Measurements from ENCODE around the gene PLP1. TPM values are rescaled to one million over a fixed set of nuclear protein-coding genes. Genes with fewer than 3 reads are reported as not detected.
"Not testable (repeated sequence)": the region's sequence is repeated elsewhere in the genome, so short reads cannot be mapped to it uniquely, and the experiment has no call there.

The PLP1 gene
- total RNA-seq, 2 donors from 2014 or later: not detected

- Mint-ChIP-seq H3K36me3 (no peaks in the 10 kb centered on the region), H3K27me3 (peaks cover 0 to 17% of the 10 kb centered on the region in 2 donors), H3K4me1 (ENCODE audit: low read depth in 2 of 2) (no peaks in the 10 kb centered on the region), H3K9me3 (no peaks in the 10 kb centered on the region), H3K4me3 (no peak overlapping the region), H3K27ac (no peak overlapping the region)
- DNase-seq (ENCODE audit: low spot score) (no peak), ATAC-seq (no peak)
These were observed 15.3 kb downstream of the PLP1 start for GRCh38 chrX:103791826-103792485.

- no peak for DNase-seq (ENCODE audit: low spot score)
- Mint-ChIP-seq H3K9me3 (no peaks in the 10 kb centered on the region), H3K4me1 (ENCODE audit: low read depth in 2 of 2) (no peaks in the 10 kb centered on the region), H3K27me3 (peaks cover 0 to 13% of the 10 kb centered on the region in 2 donors), H3K4me3 (no peak overlapping the region), H3K36me3 (no peaks in the 10 kb centered on the region), H3K27ac (no peak overlapping the region)
- ATAC-seq: no peak
These were observed 16.4 kb downstream of the PLP1 start for GRCh38 chrX:103792916-103793544.

DNA sequence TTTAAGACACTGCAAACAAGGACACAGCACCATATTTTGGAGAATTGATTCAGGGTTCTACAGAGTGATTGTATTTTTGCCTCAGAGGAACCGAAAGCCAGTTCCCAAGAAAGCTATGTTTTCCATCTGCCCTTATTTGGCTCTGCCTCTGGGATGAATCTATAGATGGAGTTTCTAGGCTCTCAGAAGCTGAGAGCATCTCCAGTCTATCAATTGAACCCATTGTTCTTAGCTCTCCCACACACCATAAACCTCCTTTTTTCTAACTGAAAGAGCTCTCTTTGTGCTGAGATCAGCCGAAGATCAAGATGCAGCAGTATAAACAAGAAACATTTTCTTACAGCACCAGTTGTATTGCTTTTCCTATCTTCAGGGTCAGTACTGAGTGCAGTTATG, 16.9 kb downstream of the PLP1 start:
- H3K36me3 Mint-ChIP-seq: no peaks in the 10 kb centered on the region
- H3K9me3 Mint-ChIP-seq: no peaks in the 10 kb centered on the region
- no peak overlapping the region for H3K27ac Mint-ChIP-seq
- H3K4me1 Mint-ChIP-seq (ENCODE audit: low read depth in 2 of 2): no peaks in the 10 kb centered on the region
- H3K27me3 Mint-ChIP-seq: peaks cover 0 to 13% of the 10 kb centered on the region in 2 donors
- DNase-seq (ENCODE audit: low spot score) (no peak), ATAC-seq (no peak)
- H3K4me3 Mint-ChIP-seq: no peak overlapping the region

- DNase-seq (ENCODE audit: low spot score): no peak
- Mint-ChIP-seq H3K27me3 (peaks cover 0 to 13% of the 10 kb centered on the region in 2 donors), H3K9me3 (no peaks in the 10 kb centered on the region), H3K36me3 (no peaks in the 10 kb centered on the region), H3K4me1 (ENCODE audit: low read depth in 2 of 2) (no peaks in the 10 kb centered on the region), H3K27ac (no peak overlapping the region), H3K4me3 (no peak overlapping the region)
- no peak for ATAC-seq
These were observed 17.5 kb downstream of the PLP1 start for GRCh38 chrX:103794119-103794518.

DNA sequence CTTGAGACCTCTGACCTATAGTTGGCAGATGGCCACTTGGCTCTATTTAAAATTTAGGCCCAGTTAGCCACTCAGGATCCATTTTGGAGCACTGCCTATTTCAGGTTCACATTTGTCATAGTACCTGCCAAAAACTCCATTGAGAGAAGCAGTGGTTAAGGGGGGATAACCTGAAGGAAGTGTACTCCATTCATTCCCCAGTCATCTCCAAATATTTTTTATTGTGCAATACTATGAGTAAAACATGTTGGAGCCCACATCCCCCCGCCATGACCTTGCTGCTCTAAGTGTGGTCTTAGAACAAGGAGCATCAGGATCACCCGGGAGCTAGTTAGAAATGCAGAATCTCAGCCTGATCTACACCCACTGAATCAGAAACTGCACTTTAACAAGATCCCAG, 21.1 kb downstream of the PLP1 start:
- H3K27ac Mint-ChIP-seq: no peak overlapping the region
- H3K9me3 Mint-ChIP-seq: no peaks in the 10 kb centered on the region
- H3K4me1 Mint-ChIP-seq (ENCODE audit: low read depth in 2 of 2): no peaks in the 10 kb centered on the region
- H3K4me3 Mint-ChIP-seq: no peak overlapping the region
- H3K27me3 Mint-ChIP-seq: peaks cover 0 to 12% of the 10 kb centered on the region in 2 donors
- no peaks in the 10 kb centered on the region for H3K36me3 Mint-ChIP-seq
- no peak for ATAC-seq
- DNase-seq (ENCODE audit: low spot score): no peak

DNA sequence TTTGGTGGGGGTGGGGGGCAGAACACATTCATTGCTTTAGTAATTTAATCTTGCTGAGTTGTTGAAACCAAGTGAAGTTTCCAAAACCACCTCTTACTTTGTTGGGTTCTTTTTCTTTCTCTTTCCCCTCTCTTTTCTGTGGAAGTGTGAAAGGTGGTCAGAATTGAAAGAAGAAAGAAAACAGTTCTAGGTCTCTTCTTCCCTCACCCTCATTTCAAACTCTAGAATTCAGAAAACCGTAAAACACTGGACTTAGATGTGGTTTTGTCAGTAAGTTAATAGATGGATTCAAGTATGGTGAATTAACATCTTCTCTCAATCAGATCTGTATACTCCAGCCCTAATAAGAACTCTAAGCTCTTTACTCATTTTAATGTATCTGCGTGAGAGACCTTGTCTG, 23.7 kb downstream of the PLP1 start:
- Mint-ChIP-seq H3K4me1 (ENCODE audit: low read depth in 2 of 2) (no peaks in the 10 kb centered on the region), H3K4me3 (no peak overlapping the region), H3K27ac (no peak overlapping the region), H3K27me3 (peaks cover 0 to 9% of the 10 kb centered on the region in 2 donors), H3K36me3 (no peaks in the 10 kb centered on the region), H3K9me3 (no peaks in the 10 kb centered on the region)
- no peak for ATAC-seq
- no peak for DNase-seq (ENCODE audit: low spot score)

DNA sequence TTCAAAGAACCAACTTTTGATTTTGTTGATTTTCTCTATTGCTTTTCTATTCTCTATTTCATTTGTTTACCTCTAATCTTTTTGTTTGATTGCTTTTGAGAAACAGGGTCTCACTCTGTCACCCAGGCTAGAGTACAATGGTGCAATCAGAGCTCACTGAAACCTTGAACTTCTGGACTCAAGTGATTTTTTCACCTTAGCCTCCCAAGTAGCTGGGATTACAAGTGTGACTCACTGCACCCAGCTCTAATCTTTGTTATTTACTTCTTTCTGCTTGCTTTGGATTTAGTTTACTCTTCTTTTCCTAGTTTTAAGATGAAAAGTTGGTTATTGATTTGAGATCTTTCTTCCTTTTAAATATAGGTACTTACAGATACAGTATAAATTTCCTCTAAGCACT, 29.2 kb downstream of the PLP1 start:
- no peaks in the 10 kb centered on the region for H3K9me3 Mint-ChIP-seq
- H3K27ac Mint-ChIP-seq: no peak overlapping the region
- H3K27me3 Mint-ChIP-seq: peaks cover 0 to 16% of the 10 kb centered on the region in 2 donors
- DNase-seq (ENCODE audit: low spot score) (no peak), ATAC-seq (no peak)
- no peaks in the 10 kb centered on the region for H3K36me3 Mint-ChIP-seq
- H3K4me1 Mint-ChIP-seq (ENCODE audit: low read depth in 2 of 2): no peaks in the 10 kb centered on the region
- H3K4me3 Mint-ChIP-seq: no peak overlapping the region

DNA sequence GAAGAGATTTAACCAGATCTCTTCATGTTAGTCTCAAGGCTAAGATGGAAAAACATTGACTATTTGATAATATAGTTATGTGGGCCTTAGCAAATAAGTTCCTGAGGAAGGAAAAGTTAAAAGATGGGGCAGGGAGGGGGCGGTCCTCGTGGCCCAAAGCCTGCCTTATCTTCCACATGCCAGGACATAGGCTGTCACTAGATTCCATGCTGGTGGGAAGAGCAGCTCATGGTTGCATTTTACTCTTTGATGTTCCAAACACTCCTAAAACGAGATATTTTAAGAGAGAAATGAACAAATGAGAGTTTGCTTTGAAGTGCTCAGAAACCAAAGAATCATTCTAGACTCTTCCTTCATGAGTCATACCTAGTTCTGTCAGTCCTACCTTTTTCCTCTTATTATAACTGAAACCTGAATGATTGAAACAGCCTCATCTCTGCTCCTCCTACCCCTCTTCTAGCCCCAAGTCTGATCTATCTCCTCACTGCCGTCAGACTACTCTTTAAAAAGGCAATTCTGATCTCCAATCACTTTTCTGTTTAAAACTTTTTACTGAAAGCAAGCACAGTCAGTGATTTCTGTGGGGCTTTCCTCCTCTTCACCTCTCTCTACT, 30.3 kb downstream of the PLP1 start:
- no peaks in the 10 kb centered on the region for H3K4me1 Mint-ChIP-seq (ENCODE audit: low read depth in 2 of 2)
- H3K9me3 Mint-ChIP-seq: no peaks in the 10 kb centered on the region
- H3K27me3 Mint-ChIP-seq: peaks cover 0 to 12% of the 10 kb centered on the region in 2 donors
- ATAC-seq (no peak), DNase-seq (ENCODE audit: low spot score) (no peak)
- no peak overlapping the region for H3K27ac Mint-ChIP-seq
- no peak overlapping the region for H3K4me3 Mint-ChIP-seq
- H3K36me3 Mint-ChIP-seq: no peaks in the 10 kb centered on the region

DNA sequence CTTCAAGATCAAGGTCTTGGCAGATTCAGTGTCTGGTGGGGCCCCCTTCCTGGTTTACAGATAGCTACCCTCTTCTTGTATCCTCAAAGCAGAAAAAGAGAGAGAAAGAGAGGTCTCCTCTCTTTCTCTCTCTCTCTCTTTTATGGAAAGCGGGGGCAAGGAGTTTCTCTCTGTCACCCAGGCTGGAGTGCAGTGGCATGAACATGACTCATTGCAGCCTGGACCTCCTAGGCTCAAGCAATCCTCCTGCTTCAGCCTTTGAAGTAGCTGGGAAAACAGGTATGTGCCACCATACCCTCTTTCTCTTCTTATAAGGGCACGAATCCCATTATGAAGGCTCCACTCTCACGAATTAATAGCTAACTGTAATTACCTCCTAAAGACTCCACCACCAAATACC, 35.2 kb downstream of the PLP1 start:
- no peaks in the 10 kb centered on the region for H3K9me3 Mint-ChIP-seq
- H3K27me3 Mint-ChIP-seq: peaks cover 18 to 34% of the 10 kb centered on the region in 2 donors
- H3K36me3 Mint-ChIP-seq: no peaks in the 10 kb centered on the region
- no peak overlapping the region for H3K4me3 Mint-ChIP-seq
- H3K4me1 Mint-ChIP-seq (ENCODE audit: low read depth in 2 of 2): no peaks in the 10 kb centered on the region
- DNase-seq (ENCODE audit: low spot score) (no peak), ATAC-seq (no peak)
- no peak overlapping the region for H3K27ac Mint-ChIP-seq

DNA sequence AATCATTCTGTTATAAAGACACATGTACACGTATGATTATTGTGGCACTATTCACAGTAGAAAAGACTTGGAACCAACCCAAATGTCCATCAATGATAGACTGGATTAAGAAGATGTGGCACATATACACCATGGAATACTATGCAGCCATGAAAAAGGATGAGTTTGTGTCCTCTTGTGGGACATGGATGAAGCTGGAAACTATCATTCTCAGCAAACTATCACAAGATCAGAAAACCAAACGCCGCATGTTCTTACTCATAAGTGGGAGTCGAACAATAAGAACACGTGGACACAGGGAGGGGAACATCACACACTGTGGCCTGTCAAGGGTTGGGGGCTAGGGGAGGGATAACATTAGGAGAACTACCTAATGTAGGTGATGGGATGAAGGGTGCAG, 40.5 kb downstream of the PLP1 start:
- H3K27me3 Mint-ChIP-seq: peaks cover 18 to 25% of the 10 kb centered on the region in 2 donors
- H3K4me3 Mint-ChIP-seq; DNase-seq (ENCODE audit: low spot score); H3K36me3 Mint-ChIP-seq; H3K9me3 Mint-ChIP-seq; H3K4me1 Mint-ChIP-seq (ENCODE audit: low read depth in 2 of 2); ATAC-seq; H3K27ac Mint-ChIP-seq: not testable (repeated sequence)

DNA sequence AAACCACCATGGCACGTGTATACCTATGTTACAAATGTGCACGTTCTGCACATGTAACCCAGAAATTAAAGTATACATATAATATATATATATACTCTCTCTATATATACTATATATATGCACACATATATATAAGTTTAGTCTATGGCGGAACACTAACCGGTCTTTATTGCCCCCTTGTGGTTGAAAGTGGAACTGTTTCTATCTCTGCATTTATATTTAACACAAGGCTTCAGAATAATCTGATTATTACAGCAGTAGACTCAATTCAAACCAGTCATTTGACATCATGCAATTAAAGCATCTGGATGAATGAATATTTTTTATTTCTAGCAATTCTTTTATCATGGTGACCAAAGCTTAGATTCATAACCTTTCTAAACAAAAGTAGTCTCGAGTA, 40.9 kb downstream of the PLP1 start:
- DNase-seq (ENCODE audit: low spot score) (no peak), ATAC-seq (no peak)
- Mint-ChIP-seq H3K36me3 (no peaks in the 10 kb centered on the region), H3K4me3 (no peak overlapping the region), H3K27ac (no peak overlapping the region), H3K27me3 (peaks cover 18 to 25% of the 10 kb centered on the region in 2 donors), H3K4me1 (ENCODE audit: low read depth in 2 of 2) (peaks cover 0 to 8% of the 10 kb centered on the region in 2 donors), H3K9me3 (no peaks in the 10 kb centered on the region)

DNA sequence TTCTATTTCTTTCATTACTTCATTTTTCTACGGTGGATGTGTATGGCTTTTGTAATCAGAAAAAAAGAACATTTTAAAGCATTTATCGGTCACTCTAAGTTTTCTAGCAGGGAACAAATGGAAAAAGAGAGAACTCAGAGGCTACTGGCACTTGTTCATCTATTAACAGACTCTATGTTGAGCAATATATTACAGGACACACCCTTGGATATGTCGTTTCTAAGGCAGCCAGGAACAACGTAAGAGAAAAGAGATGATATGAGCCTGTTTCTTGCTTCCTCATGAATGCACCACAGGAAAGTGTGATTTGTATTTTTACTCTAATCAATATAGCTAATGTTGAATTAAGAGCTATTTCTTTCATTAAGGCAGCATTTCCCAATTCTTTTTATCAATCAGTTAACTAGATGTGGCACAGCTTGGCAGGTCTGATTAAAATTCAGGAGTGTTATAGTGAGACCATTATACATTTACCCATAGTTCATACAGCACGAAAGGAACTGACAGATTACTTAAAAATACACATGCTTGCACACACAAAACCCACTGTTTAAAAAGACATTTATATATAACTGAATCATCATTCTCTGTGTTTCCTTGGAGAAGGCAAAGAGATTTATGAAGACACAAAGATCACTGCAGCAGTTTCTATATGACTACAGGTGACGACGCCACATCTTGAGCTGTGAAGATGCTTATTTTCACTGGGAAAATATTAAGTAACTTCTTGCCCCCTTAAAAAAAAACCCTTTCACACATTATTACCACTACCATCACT, 42.4 kb downstream of the PLP1 start:
- ATAC-seq: peak in 1 of 2 donors; percentile 36
- Mint-ChIP-seq H3K4me1 (ENCODE audit: low read depth in 2 of 2) (peaks cover 0 to 8% of the 10 kb centered on the region in 2 donors), H3K27ac (no peak overlapping the region), H3K36me3 (no peaks in the 10 kb centered on the region), H3K27me3 (peaks cover 17 to 19% of the 10 kb centered on the region in 2 donors), H3K4me3 (no peak overlapping the region), H3K9me3 (no peaks in the 10 kb centered on the region)
- DNase-seq (ENCODE audit: low spot score): no peak

DNA sequence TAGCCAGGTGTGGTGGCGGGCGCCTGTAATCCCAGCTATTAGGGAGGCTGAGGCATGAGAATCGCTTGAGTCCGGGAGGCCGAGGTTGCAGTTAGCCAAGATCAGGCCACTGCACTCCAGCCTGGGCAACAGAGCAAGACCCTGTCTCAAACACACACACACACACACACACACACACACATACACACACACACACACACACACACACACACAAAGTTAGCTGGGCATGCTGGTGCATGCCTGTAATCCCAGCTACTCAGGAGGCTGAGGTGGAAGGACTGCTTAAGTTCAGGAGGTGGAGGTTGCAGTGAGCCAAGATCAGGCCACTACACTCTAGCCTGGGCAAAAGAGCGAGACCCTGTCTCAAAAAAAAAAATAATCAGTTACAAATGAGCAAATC, 44.2 kb downstream of the PLP1 start:
- ATAC-seq, H3K27me3 Mint-ChIP-seq, H3K36me3 Mint-ChIP-seq: not testable (repeated sequence)

DNA sequence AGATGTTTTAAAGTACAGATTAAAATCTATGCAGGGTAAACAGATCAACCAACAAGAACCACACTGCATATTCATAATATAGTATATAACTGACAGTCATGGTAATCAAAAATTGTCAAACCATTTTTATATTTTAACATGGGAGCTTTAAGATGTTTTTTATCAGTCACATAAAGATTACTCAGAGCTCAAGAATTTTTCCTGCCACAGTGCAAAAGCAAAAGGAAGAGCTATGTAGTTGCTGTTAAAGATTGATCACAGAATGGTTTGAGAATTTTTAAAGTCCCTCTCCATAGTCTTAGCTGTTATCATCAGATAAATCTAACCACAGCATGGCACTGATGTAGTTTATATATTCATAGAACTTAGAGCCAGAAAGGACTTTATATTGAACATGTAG, 47.0 kb downstream of the PLP1 start:
- no peak for ATAC-seq
- Mint-ChIP-seq H3K27ac (no peak overlapping the region), H3K4me1 (ENCODE audit: low read depth in 2 of 2) (peaks cover 8% of the 10 kb centered on the region in 2 donors), H3K9me3 (no peaks in the 10 kb centered on the region), H3K4me3 (no peak overlapping the region), H3K36me3 (no peaks in the 10 kb centered on the region), H3K27me3 (peaks cover 0 to 2% of the 10 kb centered on the region in 2 donors)
- no peak for DNase-seq (ENCODE audit: low spot score)

More for the DNA sequence above, 44.2 kb downstream of the PLP1 start:
- not testable (repeated sequence) for H3K4me1 Mint-ChIP-seq (ENCODE audit: low read depth in 2 of 2); H3K4me3 Mint-ChIP-seq; H3K9me3 Mint-ChIP-seq; DNase-seq (ENCODE audit: low spot score); H3K27ac Mint-ChIP-seq
